HEK293T (cell line): Measurements from ENCODE around the gene SIK2.

Experiments used
- CTCF ChIA-PET: fragments of 350-600 bp; formaldehyde crosslinking; extraction: SDS; loops from one replicate; lab custom pipeline; 2021; ENCODE audit warnings: antibody characterized with exemption, inconsistent platforms; lab: Yijun Ruan, JAX
- POLR2A ChIA-PET: fragments of 350-600 bp; formaldehyde crosslinking; extraction: SDS; loops from one replicate; lab custom pipeline; 2020; ENCODE audit warnings: antibody characterized with exemption, inconsistent platforms; lab: Yijun Ruan, JAX
- DNase-seq: peaks from one replicate; pipeline ENCODE4 v3.0.0; 2012; ENCODE audit warnings: mixed read lengths; ENCODE audit errors: extremely low spot score
- ARNT ChIP-seq: fragments of 450-650 bp; IDR thresholded peaks from 2 replicates; pipeline ENCODE4 v1.6.1; 2017; ENCODE audit warnings: mild to moderate bottlenecking
- BHLHE40 ChIP-seq: fragments of 450-650 bp; IDR thresholded peaks from 2 replicates; pipeline ENCODE4 v1.6.1; 2016; ENCODE audit warnings: mild to moderate bottlenecking, moderate library complexity, borderline replicate concordance
- CTBP1 ChIP-seq: fragments of 450-650 bp; IDR thresholded peaks from 2 replicates; pipeline ENCODE4 v1.6.1; 2016; ENCODE audit warnings: borderline replicate concordance
- ELF4 ChIP-seq: fragments of 450-650 bp; IDR thresholded peaks from 2 replicates; pipeline ENCODE4 v1.6.1; 2017; ENCODE audit warnings: antibody characterized with exemption
- FOXA1 ChIP-seq: fragments of 450-650 bp; IDR thresholded peaks from 2 replicates; pipeline ENCODE4 v1.6.1; 2016; ENCODE audit warnings: mild to moderate bottlenecking
- FOXK2 ChIP-seq: fragments of 450-650 bp; IDR thresholded peaks from 2 replicates; pipeline ENCODE4 v1.6.1; 2016; ENCODE audit warnings: mild to moderate bottlenecking
- HDGF ChIP-seq: fragments of 450-650 bp; IDR thresholded peaks from 2 replicates; pipeline ENCODE4 v1.6.1; 2017; ENCODE audit warnings: antibody characterized with exemption, borderline replicate concordance
- L3MBTL2 ChIP-seq: fragments of 450-650 bp; conservative IDR thresholded peaks from 2 replicates; pipeline ENCODE4 v1.6.1; 2016; ENCODE audit warnings: mild to moderate bottlenecking
- LEF1 ChIP-seq: fragments of 450-650 bp; IDR thresholded peaks from 2 replicates; pipeline ENCODE4 v1.6.1; 2017; ENCODE audit warnings: mild to moderate bottlenecking, borderline replicate concordance
- NFRKB ChIP-seq: fragments of 450-650 bp; IDR thresholded peaks from 2 replicates; pipeline ENCODE4 v1.6.1; 2016; ENCODE audit warnings: mild to moderate bottlenecking, moderate library complexity
- SP1 ChIP-seq: fragments of 450-650 bp; IDR thresholded peaks from 2 replicates; pipeline ENCODE4 v1.6.1; 2017
- SUZ12 ChIP-seq: fragments of 450-650 bp; IDR thresholded peaks from 2 replicates; pipeline ENCODE4 v1.6.1; 2016; ENCODE audit warnings: mild to moderate bottlenecking
- TARDBP ChIP-seq: fragments of 450-650 bp; IDR thresholded peaks from 2 replicates; pipeline ENCODE4 v1.6.1; 2016
- ZNF384 ChIP-seq: fragments of 450-650 bp; IDR thresholded peaks from 2 replicates; pipeline ENCODE4 v1.6.1; 2016
- TF ChIP-seq, protein P1 (sequence below): fragments of 450-650 bp; IDR thresholded peaks from 2 replicates; pipeline ENCODE4 v1.6.1; 2016

Gene SIK2

GRCh38 chr11:111668980-111669379 is 66.7 kb downstream of the SIK2 start:
- ChIA-PET CTCF (no interaction called here), POLR2A (no interaction called here)
- DNase-seq: no peak
- TF ChIP-seq NFRKB (no peak), SUZ12 (no peak), SP1 (no peak)
- TF ChIP-seq, protein P1, sequence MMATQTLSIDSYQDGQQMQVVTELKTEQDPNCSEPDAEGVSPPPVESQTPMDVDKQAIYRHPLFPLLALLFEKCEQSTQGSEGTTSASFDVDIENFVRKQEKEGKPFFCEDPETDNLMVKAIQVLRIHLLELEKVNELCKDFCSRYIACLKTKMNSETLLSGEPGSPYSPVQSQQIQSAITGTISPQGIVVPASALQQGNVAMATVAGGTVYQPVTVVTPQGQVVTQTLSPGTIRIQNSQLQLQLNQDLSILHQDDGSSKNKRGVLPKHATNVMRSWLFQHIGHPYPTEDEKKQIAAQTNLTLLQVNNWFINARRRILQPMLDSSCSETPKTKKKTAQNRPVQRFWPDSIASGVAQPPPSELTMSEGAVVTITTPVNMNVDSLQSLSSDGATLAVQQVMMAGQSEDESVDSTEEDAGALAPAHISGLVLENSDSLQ: no peak

DNA sequence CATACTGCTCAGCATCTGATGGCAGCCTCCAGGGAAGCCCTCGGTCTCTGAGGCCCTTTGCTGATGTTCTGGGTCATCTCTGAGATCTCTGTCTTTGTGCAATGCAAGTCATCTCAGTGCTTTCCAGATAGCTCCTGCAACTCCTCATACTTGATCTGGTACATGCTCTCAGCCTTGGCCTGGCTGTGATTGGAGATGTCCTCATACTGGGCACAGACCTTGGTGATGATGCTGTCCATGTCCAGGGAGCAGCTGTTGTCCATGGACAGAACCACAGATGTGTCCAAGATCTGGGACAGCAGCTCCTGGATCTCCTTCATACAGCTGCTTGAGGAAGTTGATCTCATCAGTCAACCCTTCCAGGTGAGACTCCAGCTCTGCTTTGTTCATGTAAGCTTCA is 69.1 kb downstream of the SIK2 start:
- ChIA-PET CTCF (no interaction called here), POLR2A (no interaction called here)
- no peak for DNase-seq
- TF ChIP-seq BHLHE40: no peak

GRCh38 chr11:111672949-111673348 is 70.7 kb downstream of the SIK2 start:
- POLR2A ChIA-PET: no interaction called here
- TF ChIP-seq CTBP1: no peak
- TF ChIP-seq, protein P1: no peak
- DNase-seq: no peak
- CTCF ChIA-PET: no interaction called here

DNA sequence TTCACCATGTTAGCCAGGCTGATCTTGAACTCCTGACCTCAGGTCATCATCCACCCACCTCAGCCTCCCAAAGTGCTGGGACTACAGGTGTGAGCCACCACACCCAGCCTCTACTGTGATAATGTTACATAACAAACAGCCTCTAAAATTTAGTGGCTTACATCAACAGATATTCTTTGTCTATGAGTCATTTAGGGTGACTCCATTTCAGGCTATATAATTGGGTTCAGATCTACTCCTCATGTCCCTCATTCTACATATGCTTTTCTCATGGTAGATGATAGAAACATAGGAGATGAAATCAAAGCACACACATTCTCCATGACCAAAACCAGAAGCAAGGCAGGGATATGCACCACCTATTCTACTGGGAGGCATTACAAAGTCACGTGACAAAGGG is 72.7 kb downstream of the SIK2 start:
- TF ChIP-seq TARDBP (no peak), SP1 (no peak), LEF1 (no peak), SUZ12 (no peak), FOXK2 (no peak), ZNF384 (no peak), NFRKB (no peak), L3MBTL2 (no peak), ARNT (no peak), HDGF (no peak), CTBP1 (no peak), ELF4 (no peak), BHLHE40 (no peak)
- TF ChIP-seq, protein P1: no peak
- ChIA-PET CTCF (no interaction called here), POLR2A (no interaction called here)
- no peak for DNase-seq

- TF ChIP-seq FOXK2: no peak
- TF ChIP-seq, protein P1: no peak
- TF ChIP-seq CTBP1: no peak
- no peak for TF ChIP-seq BHLHE40
- no peak for TF ChIP-seq ARNT
- ChIA-PET POLR2A (no interaction called here), CTCF (no interaction called here)
- no peak for DNase-seq
These were observed 73.6 kb downstream of the SIK2 start for GRCh38 chr11:111675891-111676290.

DNA sequence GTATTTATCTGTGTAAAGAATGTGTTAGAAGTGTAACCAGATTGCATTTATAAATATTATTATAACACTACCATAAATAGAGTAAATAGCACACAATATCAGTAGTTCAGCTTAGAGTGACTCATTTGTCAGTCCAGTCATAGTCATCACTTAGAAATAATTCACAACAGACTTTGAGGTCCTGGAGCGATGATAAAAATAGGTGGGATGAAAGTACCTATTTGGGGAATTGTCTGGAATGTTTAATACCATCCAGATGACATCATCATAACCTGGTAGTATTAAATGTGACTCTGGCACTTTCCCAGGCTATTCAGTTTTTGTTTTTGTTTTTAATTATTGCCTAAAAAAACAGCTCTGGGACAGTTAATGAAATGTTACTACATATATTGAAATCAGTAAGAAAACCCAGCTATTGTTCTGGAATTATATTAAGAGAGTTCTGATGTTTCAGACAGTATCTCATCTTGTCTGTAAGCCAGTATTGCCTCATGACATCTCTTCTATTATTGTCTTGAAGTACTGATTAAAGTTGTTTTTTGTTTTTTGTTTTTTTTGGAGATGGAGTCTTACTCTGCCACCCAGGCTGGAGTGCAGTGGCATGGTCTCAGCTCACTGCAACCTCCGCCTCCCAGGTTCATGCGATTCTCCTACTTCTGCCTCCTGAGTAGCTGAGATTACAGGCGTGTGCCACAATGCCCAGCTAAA is 74.8 kb downstream of the SIK2 start:
- no peak for TF ChIP-seq HDGF
- no peak for TF ChIP-seq SP1
- TF ChIP-seq, protein P1: no peak
- no peak for TF ChIP-seq ARNT
- TF ChIP-seq ZNF384: no peak
- TF ChIP-seq CTBP1: no peak
- TF ChIP-seq LEF1: no peak
- no peak for TF ChIP-seq ELF4
- TF ChIP-seq SUZ12: no peak
- no peak for TF ChIP-seq FOXA1
- TF ChIP-seq BHLHE40: no peak
- TF ChIP-seq TARDBP: no peak
- no peak for TF ChIP-seq NFRKB
- TF ChIP-seq FOXK2: no peak
- TF ChIP-seq L3MBTL2: no peak
- POLR2A ChIA-PET: no interaction called here
- CTCF ChIA-PET: no interaction called here
- no peak for DNase-seq
